ENCODE results near the gene TUT4. TPM values are rescaled to one million over a fixed set of nuclear protein-coding genes. Genes with fewer than 3 reads are reported as not detected.
A peak's percentile ranks its signal among the peaks of the same experiment; 100 is the strongest.

The TUT4 gene
- total and polyA plus RNA-seq, 4 donors, result 16.4 to 142 (median 28.5) TPM

GRCh38 chr1:52420713-52421112 is 132.2 kb downstream of the TUT4 start:
- Histone ChIP-seq H3K9ac (ENCODE audit: insufficient read depth in 1 of 2, low read length in 2 of 2) (no peak overlapping the region), H3K9me3 (ENCODE audit: control insufficient read depth in 4 of 4, insufficient read depth in 3 of 4, low read length in 3 of 4) (no peaks in the 10 kb centered on the region), H3K36me3 (ENCODE audit: control insufficient read depth in 4 of 4, insufficient read depth in 4 of 4, low read length in 4 of 4) (peaks cover 6 to 37% (median 16%) of the 10 kb centered on the region in 4 donors), H3K4me1 (ENCODE audit: control insufficient read depth in 5 of 5, insufficient read depth in 5 of 5, low read length in 5 of 5) (peaks cover 0 to 8% (median 0%) of the 10 kb centered on the region in 5 donors), H3K4me3 (no peak overlapping the region), H3K27ac (ENCODE audit: low read depth in 1 of 2, low read length in 1 of 2) (no peak overlapping the region), H3K27me3 (ENCODE audit: control insufficient read depth in 3 of 3, insufficient read depth in 3 of 3, low read length in 2 of 3) (no peaks in the 10 kb centered on the region)
- 95 to 100% methylated on average over 1 of the region's 1 CpG for WGBS, 2 donors
- TF ChIP-seq CTCF (IDR thresholded peaks at IDR 0.05; ENCODE audit: control extremely low read depth, extremely low read depth), result no peak
- ATAC-seq (ENCODE audit: insufficient read depth, low FRiP score), result no peak
- no peak for DNase-seq

- 80 to 92% methylated on average over 2 of the region's 2 CpGs for WGBS, 2 donors
- Histone ChIP-seq H3K27me3 (ENCODE audit: control insufficient read depth in 3 of 3, insufficient read depth in 3 of 3, low read length in 2 of 3) (no peaks in the 10 kb centered on the region), H3K36me3 (ENCODE audit: control insufficient read depth in 4 of 4, insufficient read depth in 4 of 4, low read length in 4 of 4) (peaks cover 22 to 51% (median 37%) of the 10 kb centered on the region in 4 donors), H3K27ac (ENCODE audit: low read depth in 1 of 2, low read length in 1 of 2) (no peak overlapping the region), H3K4me3 (no peak overlapping the region), H3K4me1 (ENCODE audit: control insufficient read depth in 5 of 5, insufficient read depth in 5 of 5, low read length in 5 of 5) (no peaks in the 10 kb centered on the region), H3K9me3 (ENCODE audit: control insufficient read depth in 4 of 4, insufficient read depth in 3 of 4, low read length in 3 of 4) (no peaks in the 10 kb centered on the region), H3K9ac (ENCODE audit: insufficient read depth in 1 of 2, low read length in 2 of 2) (no peak overlapping the region)
- no peak for ATAC-seq (ENCODE audit: insufficient read depth, low FRiP score)
- DNase-seq, result peak in 2 of 3 donors; percentile 9 to 27
- no peak for TF ChIP-seq CTCF (IDR thresholded peaks at IDR 0.05; ENCODE audit: control extremely low read depth, extremely low read depth)
These were observed 136.1 kb downstream of the TUT4 start for GRCh38 chr1:52416811-52417210.

GRCh38 chr1:52414942-52415341 is 137.9 kb downstream of the TUT4 start:
- no peak for ATAC-seq (ENCODE audit: insufficient read depth, low FRiP score)
- H3K4me1 ChIP-seq (ENCODE audit: control insufficient read depth in 5 of 5, insufficient read depth in 5 of 5, low read length in 5 of 5), result no peaks in the 10 kb centered on the region
- no peak overlapping the region for H3K4me3 ChIP-seq
- H3K9ac ChIP-seq (ENCODE audit: insufficient read depth in 1 of 2, low read length in 2 of 2), result no peak overlapping the region
- DNase-seq, result no peak
- no peaks in the 10 kb centered on the region for H3K27me3 ChIP-seq (ENCODE audit: control insufficient read depth in 3 of 3, insufficient read depth in 3 of 3, low read length in 2 of 3)
- no peak for TF ChIP-seq CTCF (IDR thresholded peaks at IDR 0.05; ENCODE audit: control extremely low read depth, extremely low read depth)
- peaks cover 30 to 61% (median 46%) of the 10 kb centered on the region in 4 donors for H3K36me3 ChIP-seq (ENCODE audit: control insufficient read depth in 4 of 4, insufficient read depth in 4 of 4, low read length in 4 of 4)
- H3K9me3 ChIP-seq (ENCODE audit: control insufficient read depth in 4 of 4, insufficient read depth in 3 of 4, low read length in 3 of 4), result no peaks in the 10 kb centered on the region
- no peak overlapping the region for H3K27ac ChIP-seq (ENCODE audit: low read depth in 1 of 2, low read length in 1 of 2)

- DNase-seq (no peak), ATAC-seq (ENCODE audit: insufficient read depth, low FRiP score) (no peak)
- no peaks in the 10 kb centered on the region for H3K27me3 ChIP-seq (ENCODE audit: control insufficient read depth in 3 of 3, insufficient read depth in 3 of 3, low read length in 2 of 3)
- H3K36me3 ChIP-seq (ENCODE audit: control insufficient read depth in 4 of 4, insufficient read depth in 4 of 4, low read length in 4 of 4), result peaks cover 35 to 65% (median 52%) of the 10 kb centered on the region in 4 donors
- no peaks in the 10 kb centered on the region for H3K9me3 ChIP-seq (ENCODE audit: control insufficient read depth in 4 of 4, insufficient read depth in 3 of 4, low read length in 3 of 4)
- WGBS, 2 donors, result 97 to 98% methylated on average over 10 of the region's 10 CpGs
- no peak overlapping the region for H3K27ac ChIP-seq (ENCODE audit: low read depth in 1 of 2, low read length in 1 of 2)
- H3K4me3 ChIP-seq, result no peak overlapping the region
- H3K4me1 ChIP-seq (ENCODE audit: control insufficient read depth in 5 of 5, insufficient read depth in 5 of 5, low read length in 5 of 5), result no peaks in the 10 kb centered on the region
- H3K9ac ChIP-seq (ENCODE audit: insufficient read depth in 1 of 2, low read length in 2 of 2), result no peak overlapping the region
- no peak for TF ChIP-seq CTCF (IDR thresholded peaks at IDR 0.05; ENCODE audit: control extremely low read depth, extremely low read depth)
These were observed 139.4 kb downstream of the TUT4 start for GRCh38 chr1:52413410-52413989.

Data from lung (tissue), 12 donors.